ENCODE measurements around the gene ATP10B. TPM values are rescaled to one million over a fixed set of nuclear protein-coding genes. Genes with fewer than 3 reads are reported as not detected.

Gene ATP10B
- total RNA-seq, 3 donors from 2014 or later (not counting 1 experiment from before 2014, with no cell fraction given), result not detected

- WGBS (ENCODE audit: insufficient coverage), result 95% methylated on average over 3 of the region's 4 CpGs
- H3K9me3 ChIP-seq (ENCODE audit: control insufficient read depth, insufficient read depth, low read length), result no peaks in the 10 kb centered on the region
Observed at GRCh38 chr5:160637357-160638090, 214.5 kb downstream of the ATP10B start.

GRCh38 chr5:160635663-160636062, 216.3 kb downstream of the ATP10B start:
- no peak overlapping the region for H3K27ac Mint-ChIP-seq
- no peak overlapping the region for H3K4me3 Mint-ChIP-seq
- no peaks in the 10 kb centered on the region for H3K36me3 Mint-ChIP-seq
- peaks cover 0 to 12% of the 10 kb centered on the region in 2 donors for H3K27me3 Mint-ChIP-seq (ENCODE audit: low read depth in 2 of 2)
- H3K27me3 ChIP-seq (ENCODE audit: control insufficient read depth, insufficient read depth, low read length), result no peaks in the 10 kb centered on the region
- H3K9me3 ChIP-seq (ENCODE audit: control insufficient read depth, insufficient read depth, low read length), result no peaks in the 10 kb centered on the region
- intact Hi-C loops (cut with micrococcal nuclease), result no loop called here
- no peaks in the 10 kb centered on the region for H3K36me3 ChIP-seq (ENCODE audit: control insufficient read depth, insufficient read depth, low read length)
- no peaks in the 10 kb centered on the region for H3K4me1 Mint-ChIP-seq
- no peak overlapping the region for H3K4me3 ChIP-seq (ENCODE audit: low read length)
- no peak overlapping the region for H3K27ac ChIP-seq (ENCODE audit: low read length)
- ATAC-seq, result no peak
- WGBS (ENCODE audit: insufficient coverage), result 83% methylated on average over 4 of the region's 4 CpGs
- DNase-seq, result no peak
- H3K4me1 ChIP-seq (ENCODE audit: control insufficient read depth, insufficient read depth, low read length), result no peaks in the 10 kb centered on the region
- peaks cover 0 to 7% of the 10 kb centered on the region in 2 donors for H3K9me3 Mint-ChIP-seq
- TF ChIP-seq CTCF (IDR thresholded peaks at IDR 0.05), result no peak

More at GRCh38 chr5:160637357-160638090, 214.5 kb downstream of the ATP10B start:
- H3K9me3 Mint-ChIP-seq, result peaks cover 0 to 7% of the 10 kb centered on the region in 2 donors
- no peak for DNase-seq
- no peaks in the 10 kb centered on the region for H3K4me1 Mint-ChIP-seq
- no peak overlapping the region for H3K4me3 Mint-ChIP-seq
- H3K27me3 Mint-ChIP-seq (ENCODE audit: low read depth in 2 of 2), result peaks cover 0 to 12% of the 10 kb centered on the region in 2 donors
- H3K36me3 Mint-ChIP-seq, result no peaks in the 10 kb centered on the region
- Histone ChIP-seq H3K4me1 (ENCODE audit: control insufficient read depth, insufficient read depth, low read length) (no peaks in the 10 kb centered on the region), H3K4me3 (ENCODE audit: low read length) (no peak overlapping the region), H3K36me3 (ENCODE audit: control insufficient read depth, insufficient read depth, low read length) (no peaks in the 10 kb centered on the region), H3K27ac (ENCODE audit: low read length) (no peak overlapping the region), H3K27me3 (ENCODE audit: control insufficient read depth, insufficient read depth, low read length) (no peaks in the 10 kb centered on the region)
- no peak for ATAC-seq
- intact Hi-C loops (cut with micrococcal nuclease), result no loop called here
- H3K27ac Mint-ChIP-seq, result no peak overlapping the region
- no peak for TF ChIP-seq CTCF (IDR thresholded peaks at IDR 0.05)

- no peak for TF ChIP-seq CTCF (IDR thresholded peaks at IDR 0.05)
- no peaks in the 10 kb centered on the region for H3K4me1 ChIP-seq (ENCODE audit: control insufficient read depth, insufficient read depth, low read length)
- ATAC-seq, result no peak
- H3K4me3 ChIP-seq (ENCODE audit: low read length), result no peak overlapping the region
- WGBS (ENCODE audit: insufficient coverage), result 72% methylated on average over 4 of the region's 4 CpGs
- intact Hi-C loops (cut with micrococcal nuclease), result no loop called here
- no peaks in the 10 kb centered on the region for H3K9me3 ChIP-seq (ENCODE audit: control insufficient read depth, insufficient read depth, low read length)
- Mint-ChIP-seq H3K9me3 (peaks cover 0 to 7% of the 10 kb centered on the region in 2 donors), H3K4me1 (no peaks in the 10 kb centered on the region), H3K27ac (no peak overlapping the region), H3K27me3 (ENCODE audit: low read depth in 2 of 2) (peaks cover 0 to 12% of the 10 kb centered on the region in 2 donors), H3K4me3 (no peak overlapping the region), H3K36me3 (no peaks in the 10 kb centered on the region)
- DNase-seq, result no peak
- no peak overlapping the region for H3K27ac ChIP-seq (ENCODE audit: low read length)
- no peaks in the 10 kb centered on the region for H3K27me3 ChIP-seq (ENCODE audit: control insufficient read depth, insufficient read depth, low read length)
- no peaks in the 10 kb centered on the region for H3K36me3 ChIP-seq (ENCODE audit: control insufficient read depth, insufficient read depth, low read length)
Observed at GRCh38 chr5:160635046-160635445, 217.0 kb downstream of the ATP10B start.

GRCh38 chr5:160629003-160629402, 223.0 kb downstream of the ATP10B start:
- no peaks in the 10 kb centered on the region for H3K4me1 ChIP-seq (ENCODE audit: control insufficient read depth, insufficient read depth, low read length)

More at GRCh38 chr5:160629003-160629402, 223.0 kb downstream of the ATP10B start:
- no peak overlapping the region for H3K4me3 ChIP-seq (ENCODE audit: low read length)
- Mint-ChIP-seq H3K4me3 (no peak overlapping the region), H3K27me3 (ENCODE audit: low read depth in 2 of 2) (peaks cover 0 to 7% of the 10 kb centered on the region in 2 donors), H3K36me3 (no peaks in the 10 kb centered on the region), H3K27ac (no peak overlapping the region), H3K4me1 (no peaks in the 10 kb centered on the region), H3K9me3 (peaks cover 0 to 2% of the 10 kb centered on the region in 2 donors)
- DNase-seq, result no peak
- no peak overlapping the region for H3K27ac ChIP-seq (ENCODE audit: low read length)
- intact Hi-C loops (cut with micrococcal nuclease), result no loop called here
- 53% methylated on average over 2 of the region's 2 CpGs for WGBS (ENCODE audit: insufficient coverage)
- no peak for ATAC-seq
- no peaks in the 10 kb centered on the region for H3K27me3 ChIP-seq (ENCODE audit: control insufficient read depth, insufficient read depth, low read length)
- no peaks in the 10 kb centered on the region for H3K9me3 ChIP-seq (ENCODE audit: control insufficient read depth, insufficient read depth, low read length)
- H3K36me3 ChIP-seq (ENCODE audit: control insufficient read depth, insufficient read depth, low read length), result no peaks in the 10 kb centered on the region
- no peak for TF ChIP-seq CTCF (IDR thresholded peaks at IDR 0.05)

Measured in natural killer cell (primary cell).